DOHH2 (cell line): ENCODE results near the gene COMMD7.

Experiments used
- H3F3A ChIP-seq: fragments of 200-600 bp; sonication (generic), shearing (Covaris generic); 2 replicates; pipeline ENCODE4 v1.6.0; 2016; ENCODE audit warnings: antibody characterized with exemption, mild to moderate bottlenecking; ENCODE audit not compliant: control insufficient read depth, insufficient read depth
- H3K27ac ChIP-seq: fragments of 200-600 bp; sonication (generic); 2 replicates; pipeline ENCODE4 v1.5.1; 2014; ENCODE audit warnings: low read depth, mild to moderate bottlenecking, low read length, moderate library complexity
- H3K27me3 ChIP-seq: fragments of 200-600 bp; sonication (generic); 2 replicates; pipeline ENCODE4 v1.6.1; 2014; ENCODE audit warnings: mild to moderate bottlenecking, low read length, mixed read lengths; ENCODE audit not compliant: control insufficient read depth
- H3K36me3 ChIP-seq: fragments of 200-600 bp; sonication (generic); 2 replicates; pipeline ENCODE4 v1.6.1; 2014; ENCODE audit warnings: mild to moderate bottlenecking, low read length, moderate library complexity, mixed read lengths; ENCODE audit not compliant: control insufficient read depth
- H3K4me1 ChIP-seq: fragments of 200-600 bp; sonication (generic); 2 replicates; pipeline ENCODE4 v1.6.1; 2014; ENCODE audit warnings: mild to moderate bottlenecking, low read length, mixed read lengths; ENCODE audit not compliant: control insufficient read depth
- H3K4me2 ChIP-seq: fragments of 200-600 bp; sonication (generic); 2 replicates; pipeline ENCODE4 v1.6.0; 2014; ENCODE audit warnings: mild to moderate bottlenecking, low read length, moderate library complexity
- H3K4me3 ChIP-seq: fragments of 200-600 bp; sonication (generic); 2 replicates; pipeline ENCODE4 v1.5.1; 2014; ENCODE audit warnings: mild to moderate bottlenecking, low read length, mixed read lengths
- H3K79me2 ChIP-seq: fragments of 200-600 bp; sonication (generic); 2 replicates; pipeline ENCODE4 v1.6.1; 2014; ENCODE audit warnings: mild to moderate bottlenecking, low read length, mixed read lengths; ENCODE audit not compliant: control insufficient read depth
- H3K9me2 ChIP-seq: fragments of 200-600 bp; sonication (generic); replicated peaks from 2 replicates; pipeline ENCODE4 v1.6.1; 2014; ENCODE audit warnings: mild to moderate bottlenecking, low read length, mixed read lengths; ENCODE audit not compliant: control insufficient read depth
- H3K9me3 ChIP-seq: fragments of 200-600 bp; sonication (generic); 2 replicates; pipeline ENCODE4 v1.6.1; 2014; ENCODE audit warnings: antibody characterized with exemption, low read length, mixed read lengths; ENCODE audit not compliant: control insufficient read depth, insufficient read depth
- H4K20me1 ChIP-seq: fragments of 200-600 bp; sonication (generic); 2 replicates; pipeline ENCODE4 v1.6.0; 2014; ENCODE audit warnings: low read depth, mild to moderate bottlenecking, antibody characterized with exemption, low read length, moderate library complexity; ENCODE audit not compliant: control insufficient read depth, insufficient read depth
- CTCF ChIP-seq: fragments of 200-600 bp; sonication (generic); IDR thresholded peaks from one replicate; pipeline ENCODE4 v1.5.1; 2014; ENCODE audit warnings: antibody characterized with exemption, mild to moderate bottlenecking, low read depth, low read length; ENCODE audit not compliant: poor library complexity, severe bottlenecking
- EZH2phosphoT487 ChIP-seq: fragments of 200-600 bp; sonication (generic); IDR thresholded peaks from 2 replicates; pipeline ENCODE4 v1.6.1; 2017; ENCODE audit warnings: borderline replicate concordance, mild to moderate bottlenecking, antibody characterized with exemption, low read length, moderate library complexity, mixed read lengths

Gene COMMD7

GRCh38 chr20:32790751-32791057, 47.4 kb upstream of the COMMD7 start:
- Histone ChIP-seq H3K79me2 (no peaks in the 10 kb centered on the region), H3K4me2 (no peak overlapping the region), H3K9me2 (no peaks in the 10 kb centered on the region), H4K20me1 (no peaks in the 10 kb centered on the region), H3K4me1 (peaks cover 27% of the 10 kb centered on the region), H3K36me3 (no peaks in the 10 kb centered on the region), H3K27me3 (no peaks in the 10 kb centered on the region), H3K9me3 (no peaks in the 10 kb centered on the region), H3K4me3 (no peak overlapping the region), H3K27ac (no peak overlapping the region), H3F3A (no peaks in the 10 kb centered on the region)
- no peak for TF ChIP-seq CTCF
- TF ChIP-seq EZH2phosphoT487, result no peak

- no peaks in the 10 kb centered on the region for H3F3A ChIP-seq
These were observed 46.9 kb upstream of the COMMD7 start for GRCh38 chr20:32789896-32790750.

GRCh38 chr20:32787168-32787567, 43.9 kb upstream of the COMMD7 start:
- Histone ChIP-seq H3K4me1 (peaks cover 10% of the 10 kb centered on the region), H3K4me2 (no peak overlapping the region), H4K20me1 (no peaks in the 10 kb centered on the region), H3K9me2 (no peaks in the 10 kb centered on the region), H3K27me3 (no peaks in the 10 kb centered on the region), H3F3A (no peaks in the 10 kb centered on the region), H3K4me3 (no peak overlapping the region), H3K79me2 (no peaks in the 10 kb centered on the region), H3K27ac (no peak overlapping the region), H3K9me3 (no peaks in the 10 kb centered on the region), H3K36me3 (no peaks in the 10 kb centered on the region)
- TF ChIP-seq CTCF, result no peak
- TF ChIP-seq EZH2phosphoT487, result no peak

More at GRCh38 chr20:32789896-32790750, 46.9 kb upstream of the COMMD7 start:
- H3K27ac ChIP-seq, result no peak overlapping the region
- no peaks in the 10 kb centered on the region for H3K27me3 ChIP-seq
- no peak overlapping the region for H3K4me3 ChIP-seq
- no peaks in the 10 kb centered on the region for H4K20me1 ChIP-seq
- TF ChIP-seq CTCF (peak; percentile 98), EZH2phosphoT487 (no peak)
- H3K4me2 ChIP-seq, result no peak overlapping the region
- no peaks in the 10 kb centered on the region for H3K79me2 ChIP-seq
- peaks cover 27% of the 10 kb centered on the region for H3K4me1 ChIP-seq
- no peaks in the 10 kb centered on the region for H3K36me3 ChIP-seq
- H3K9me2 ChIP-seq, result no peaks in the 10 kb centered on the region
- H3K9me3 ChIP-seq, result no peaks in the 10 kb centered on the region
